GM19395 (cell line): ENCODE data around the gene HDAC1.

ENCODE experiments used
- ATAC-seq: cut with Tn5 transposase; IDR thresholded peaks from one replicate; pipeline ENCODE4 v1.9.1; 2021; ENCODE audit warnings: mild to moderate bottlenecking, moderate library complexity; ENCODE audit not compliant: unreplicated experiment

Gene HDAC1

DNA sequence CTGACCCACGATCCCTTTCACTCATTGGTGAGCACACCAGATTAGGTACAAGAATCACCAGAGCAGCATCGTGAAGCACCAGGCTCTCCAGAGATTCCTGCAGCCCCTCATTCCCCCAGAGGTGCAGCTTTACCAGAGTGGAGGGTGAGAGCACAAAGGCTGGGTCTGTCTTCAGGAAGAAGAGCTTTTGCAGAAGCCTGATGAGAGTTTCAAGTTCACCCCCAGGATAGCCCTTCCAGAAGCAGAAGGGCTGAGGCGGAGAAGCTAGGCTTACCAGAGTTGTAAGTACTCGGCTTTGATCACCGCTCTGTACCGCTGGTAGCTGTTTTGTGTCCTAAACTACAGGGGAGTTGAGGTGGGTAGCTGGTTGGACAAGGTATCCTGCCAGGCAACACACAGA is 73.6 kb downstream of the HDAC1 start:
- ATAC-seq, result no peak

DNA sequence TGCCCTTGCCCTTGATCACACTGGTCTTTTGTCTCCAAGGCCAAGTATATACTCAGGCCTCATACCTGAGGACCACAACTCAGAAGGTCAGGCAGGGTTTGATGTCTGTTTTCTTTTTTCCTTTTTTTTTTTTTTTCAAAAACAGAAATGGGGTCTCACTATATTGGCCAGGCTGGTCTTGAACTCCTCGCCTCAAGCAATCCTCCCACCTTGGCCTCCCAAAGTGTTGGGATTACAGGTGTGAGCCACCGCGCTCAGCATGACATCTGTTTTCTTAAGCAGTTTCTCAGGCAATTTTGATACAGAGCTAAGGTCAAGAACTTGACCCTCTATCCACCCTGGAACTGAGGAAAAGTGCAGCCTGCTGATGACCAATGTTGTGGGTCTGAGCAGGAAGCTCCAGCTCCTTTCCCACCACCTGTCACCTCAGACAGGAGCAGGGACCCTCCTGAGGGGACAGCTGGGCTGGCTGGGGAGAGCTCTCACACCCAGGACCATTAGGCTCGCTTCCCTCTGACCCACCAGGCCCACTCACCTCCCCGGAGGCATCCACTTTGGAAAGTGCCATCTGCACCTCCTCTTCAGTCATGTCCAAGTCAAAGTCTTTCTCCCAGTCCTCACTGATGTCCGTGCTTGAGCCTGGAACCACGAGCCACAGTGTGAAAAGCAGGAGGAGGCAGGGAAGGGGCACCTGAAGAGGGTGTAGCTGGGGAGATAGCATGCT is 76.2 kb downstream of the HDAC1 start:
- ATAC-seq, result no peak

DNA sequence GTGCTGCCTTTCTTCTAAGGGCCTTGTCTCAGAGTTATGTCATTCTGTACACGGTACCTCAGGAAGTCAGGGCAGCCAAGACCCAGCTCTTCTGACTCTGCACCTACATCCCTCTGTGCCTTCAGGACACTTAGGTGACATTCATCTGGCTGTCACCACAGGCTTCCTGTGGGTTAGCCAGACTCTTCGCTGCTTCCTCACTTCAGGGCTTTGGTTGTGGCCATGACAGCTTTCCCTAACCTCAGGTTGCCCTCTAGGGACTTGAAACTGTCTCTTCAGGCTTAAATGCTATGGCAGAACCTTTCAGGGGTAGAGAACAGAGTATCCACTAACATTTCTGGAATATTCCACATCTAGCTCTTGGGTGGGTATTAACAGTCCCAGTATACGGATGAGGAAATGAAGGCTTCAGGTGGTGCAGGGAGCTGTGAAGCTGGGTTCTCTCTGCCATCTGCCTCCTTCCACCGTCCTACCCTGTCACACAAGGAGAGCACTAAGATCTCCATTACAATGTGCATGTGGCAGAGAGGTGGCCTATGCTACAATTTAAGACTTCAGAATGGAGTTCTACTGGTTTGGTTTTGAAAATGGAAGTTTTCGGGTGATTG is 80.4 kb downstream of the HDAC1 start:
- ATAC-seq, result no peak

DNA sequence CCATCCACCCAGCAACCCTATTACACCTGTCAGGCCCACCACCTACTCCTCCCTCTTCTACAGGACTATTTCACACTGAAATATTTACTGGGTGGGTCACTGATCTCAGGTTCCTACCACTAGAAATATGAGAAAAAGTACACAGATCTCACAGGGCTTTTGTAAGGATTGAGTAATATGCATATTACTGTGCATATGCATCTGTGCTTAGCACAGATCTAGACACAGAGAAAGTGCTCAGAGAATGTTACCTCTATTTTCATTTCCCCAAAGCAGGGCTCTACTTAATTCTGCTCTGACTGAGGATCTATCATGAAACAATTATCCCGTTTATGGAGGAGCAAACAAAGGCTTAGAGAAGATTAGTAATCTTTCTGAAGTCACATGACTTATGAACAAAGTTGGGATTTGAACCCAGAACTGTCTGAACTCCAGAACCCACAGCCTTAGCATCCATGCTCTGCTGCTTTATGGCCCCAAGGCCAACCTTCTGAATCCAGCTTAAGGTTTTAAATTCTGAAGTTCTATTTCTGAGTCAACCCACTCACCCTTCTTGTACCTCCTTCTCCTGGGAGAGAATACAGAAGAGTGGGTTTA is 82.2 kb downstream of the HDAC1 start:
- ATAC-seq, result no peak

DNA sequence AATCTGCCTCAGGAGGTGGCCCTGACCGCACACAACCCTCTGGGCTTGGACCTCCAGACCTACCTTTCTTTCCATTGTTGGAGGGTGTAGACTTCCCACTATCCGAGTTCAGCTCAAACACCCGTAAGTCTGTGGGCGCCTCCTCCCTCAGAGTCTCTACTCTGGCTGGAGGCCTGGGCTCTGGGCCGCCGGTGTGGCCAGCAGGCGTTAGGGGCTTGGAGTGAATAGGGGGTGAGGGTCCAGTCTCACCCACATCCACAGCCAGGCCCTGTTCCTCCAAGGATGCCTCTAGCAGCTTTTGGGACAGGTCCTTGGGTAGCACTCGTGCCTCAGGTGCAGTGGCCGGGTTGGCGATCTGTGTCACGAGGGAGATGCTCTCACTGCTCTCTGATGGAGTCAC is 84.3 kb downstream of the HDAC1 start:
- ATAC-seq, result no peak

DNA sequence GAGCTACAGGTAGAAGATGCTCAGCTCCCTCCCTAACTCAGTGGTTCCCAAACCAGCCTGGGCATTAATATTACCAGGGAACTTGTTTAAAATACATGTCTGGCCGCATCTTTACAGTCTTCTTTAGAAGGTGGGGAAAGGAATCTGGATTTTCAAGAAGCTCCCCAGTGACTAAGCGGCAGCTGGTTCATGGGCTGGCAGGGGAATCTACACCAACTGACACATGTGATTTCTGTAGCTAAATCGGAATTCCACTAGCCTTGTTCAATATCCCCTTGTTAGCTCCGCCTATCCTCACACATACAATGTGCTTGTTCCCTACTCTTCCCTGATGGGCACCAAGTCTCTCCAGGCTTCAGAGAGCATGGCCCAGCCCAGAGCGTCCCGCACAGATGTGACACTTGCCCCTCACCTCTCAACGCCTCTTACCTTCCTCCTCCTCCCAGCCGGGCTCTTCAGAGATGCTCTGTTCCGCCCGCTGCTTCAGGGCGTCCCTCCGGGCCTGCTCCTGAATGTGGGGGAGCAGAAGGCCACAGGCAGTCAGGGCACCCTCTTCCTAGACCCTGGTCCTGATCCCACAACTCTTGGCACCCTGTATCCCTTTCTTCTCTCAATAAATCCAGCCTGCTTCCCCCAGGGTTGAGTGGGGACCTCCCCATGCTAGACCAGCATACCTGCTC is 85.8 kb downstream of the HDAC1 start:
- no peak for ATAC-seq

DNA sequence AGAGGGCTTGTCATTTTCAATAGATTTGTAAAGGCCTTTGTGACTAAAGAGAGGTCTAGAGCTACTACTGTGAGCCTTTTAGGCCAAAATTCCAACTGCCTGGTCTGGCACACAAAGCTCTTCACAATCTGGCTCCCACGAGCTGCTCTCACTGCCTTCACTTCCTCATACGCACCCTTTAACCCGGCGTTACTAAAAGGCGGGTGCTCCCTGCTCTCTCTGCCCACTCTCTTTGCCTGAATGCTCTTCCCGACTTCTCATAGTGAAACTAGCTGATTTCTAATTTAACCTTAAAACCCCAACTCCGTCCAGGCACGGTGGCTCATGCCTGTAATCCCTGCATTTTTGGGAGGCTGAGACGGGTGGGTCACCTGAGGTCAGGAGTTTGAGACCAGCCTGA is 88.2 kb downstream of the HDAC1 start:
- no peak for ATAC-seq
